Measurements from ENCODE around the gene BLNK. TPM values are rescaled to one million over a fixed set of nuclear protein-coding genes. Genes with fewer than 3 reads are reported as not detected.

The BLNK gene
- total and polyA plus RNA-seq, 2 of the 13 experiments (the other 11 are each of a cell fraction or from before 2014, with no cell fraction given) = not detected

- TF ChIP-seq ZNF274 (CRISPR knock-in tag; IDR thresholded peaks at IDR 0.05) = no peak
- no peak for TF ChIP-seq ZNF101 (CRISPR knock-in tag; IDR thresholded peaks at IDR 0.05; ENCODE audit: borderline replicate concordance, low read depth)
- TF ChIP-seq ZSCAN25 (CRISPR knock-in tag; IDR thresholded peaks at IDR 0.05) = no peak
- no peak for TF ChIP-seq ZUFSP (CRISPR knock-in tag; IDR thresholded peaks at IDR 0.05; ENCODE audit: borderline replicate concordance)
- TF ChIP-seq RFXAP (CRISPR knock-in tag; IDR thresholded peaks at IDR 0.05; ENCODE audit: borderline replicate concordance) = no peak
- TF ChIP-seq HOXA9 (CRISPR knock-in tag; IDR thresholded peaks at IDR 0.05; ENCODE audit: borderline replicate concordance) = no peak
- no peak for TF ChIP-seq ISL2 (CRISPR knock-in tag; IDR thresholded peaks at IDR 0.05)
- TF ChIP-seq HNRNPUL1 (IDR thresholded peaks at IDR 0.05; ENCODE audit: low read depth, low read length) = no peak
- ChIA-PET POLR2A (no interaction called here), CTCF (ENCODE audit: low intra/inter-chr PET ratio, low total read pairs) (no interaction called here)
- H3K79me2 ChIP-seq (ENCODE audit: insufficient read depth, low read length) = no peaks in the 10 kb centered on the region
- no peaks in the 10 kb centered on the region for H3K36me3 ChIP-seq (replicated peaks in 1 of 2; ENCODE audit: control insufficient read depth in 1 of 2, insufficient read depth in 2 of 2, low read length in 2 of 2)
- H3K9me3 ChIP-seq (ENCODE audit: low read length) = no peaks in the 10 kb centered on the region
- no peak for DNase-seq (ENCODE audit: low spot score)
- no TSS peak for BruUV-seq (replicated peaks)
- ATAC-seq = no peak
- intact Hi-C loops (cut with micrococcal nuclease; ENCODE audit: unreplicated experiment) = no loop called here
- 0 out of 5 replicates have a peak, but pooled peaks cover 1 to 3% of the 10 kb centered on the region in 2 experiments for H3K27me3 ChIP-seq (ENCODE audit: control insufficient read depth in 1 of 2, insufficient read depth in 2 of 2, low read length in 2 of 2)
- no peaks in the 10 kb centered on the region for H4K20me1 ChIP-seq (ENCODE audit: insufficient read depth, low read length)
- whole genome bisulfite sequencing (ENCODE audit: low lambda C conversion rate) = 44% methylated on average over 6 of the region's 6 CpGs
- H3K4me3 ChIP-seq (replicated peaks in 1 of 3; ENCODE audit: insufficient read depth in 1 of 3, low read depth in 2 of 3, low read length in 3 of 3) = no peak overlapping the region
- no peak overlapping the region for H3K9ac ChIP-seq (ENCODE audit: insufficient read depth, low read depth, low read length)
- no peak overlapping the region for H3K27ac ChIP-seq (ENCODE audit: extremely low read length, insufficient read depth, low read length)
- H2AFZ ChIP-seq (ENCODE audit: low read length) = no peak overlapping the region
- FAIRE-seq = no peak
- H3K4me1 ChIP-seq (ENCODE audit: insufficient read depth, low read length) = no peaks in the 10 kb centered on the region
- H3K4me2 ChIP-seq (ENCODE audit: low read depth, low read length) = no peak overlapping the region
- in situ Hi-C loops (cut with HindIII; ENCODE audit: extremely low pct_ligation_motif_present, low pct_unique_long_range_greater_than_20kb) = no loop called here
Measured at GRCh38 chr10:96269438-96270300, 1.7 kb downstream of the BLNK start.
